NCI-H2107 treated with DMSO at 0.1 percent for 48 hours (cell line): ENCODE data around the gene IL20RA.

Source experiments
- DNase-seq: peaks from one replicate; lab custom pipeline; 2025; ENCODE audit not compliant: unreplicated experiment; lab: John Stamatoyannopoulos, UW

The IL20RA gene

GRCh38 chr6:137046871-137047412 is 2.2 kb upstream of the IL20RA start:
- DNase-seq, result no peak

- DNase-seq, result no peak
These were observed 541 bp upstream of the IL20RA start for GRCh38 chr6:137045222-137045789.

- DNase-seq, result no peak
These were observed 927 bp downstream of the IL20RA start for GRCh38 chr6:137043710-137044365.

GRCh38 chr6:137040393-137040792 is 4.4 kb downstream of the IL20RA start:
- no peak for DNase-seq

GRCh38 chr6:137039010-137039409 is 5.8 kb downstream of the IL20RA start:
- no peak for DNase-seq

GRCh38 chr6:137036566-137037300 is 8.0 kb downstream of the IL20RA start:
- DNase-seq, result no peak

- no peak for DNase-seq
These were observed 10.9 kb downstream of the IL20RA start for GRCh38 chr6:137033828-137034227.

GRCh38 chr6:137031122-137031521 is 13.6 kb downstream of the IL20RA start:
- no peak for DNase-seq

- DNase-seq, result no peak
These were observed 15.9 kb downstream of the IL20RA start for GRCh38 chr6:137028912-137029311.

- DNase-seq, result no peak
These were observed 18.7 kb downstream of the IL20RA start for GRCh38 chr6:137025786-137026730.

- DNase-seq, result no peak
These were observed 20.4 kb downstream of the IL20RA start for GRCh38 chr6:137024237-137024990.

- no peak for DNase-seq
These were observed 24.0 kb downstream of the IL20RA start for GRCh38 chr6:137020776-137021175.

- DNase-seq, result no peak
These were observed 25.1 kb downstream of the IL20RA start for GRCh38 chr6:137019476-137020272.

- no peak for DNase-seq
These were observed 27.7 kb downstream of the IL20RA start for GRCh38 chr6:137017081-137017480.

GRCh38 chr6:137016356-137016755 is 28.4 kb downstream of the IL20RA start:
- no peak for DNase-seq

GRCh38 chr6:137015943-137016342 is 28.8 kb downstream of the IL20RA start:
- DNase-seq, result no peak

GRCh38 chr6:137013738-137014602 is 30.8 kb downstream of the IL20RA start:
- DNase-seq, result peak; percentile 11

GRCh38 chr6:137013031-137013430 is 31.7 kb downstream of the IL20RA start:
- DNase-seq, result no peak
